ENCODE data around the gene CNIH3.

GRCh38 chr1:224631462-224632115 is 15.5 kb downstream of the CNIH3 start:
- TF ChIP-seq CTCF (IDR thresholded peaks at IDR 0.05) (no peak), REST (IDR thresholded peaks at IDR 0.05; ENCODE audit: insufficient read depth in 1 of 2, low read depth in 2 of 2, low read length in 1 of 2) (no peak), POLR2AphosphoS5 (IDR thresholded peaks at IDR 0.05; ENCODE audit: low read depth, low read length) (no peak)
